Measurements from ENCODE around the gene RASA4.
"Not testable (repeated sequence)": the region's sequence is repeated elsewhere in the genome, so short reads cannot be mapped to it uniquely, and the experiment has no call there.

GRCh38 chr7:102609734-102610133, 6.8 kb downstream of the RASA4 start:
- not testable (repeated sequence) for TF ChIP-seq CTCF (IDR thresholded peaks at IDR 0.05; ENCODE audit: insufficient read depth, low read length); POLR2AphosphoS5 (IDR thresholded peaks at IDR 0.05; ENCODE audit: low read depth)
